Measurements from ENCODE around the gene PPFIA2. TPM values are rescaled to one million over a fixed set of nuclear protein-coding genes. Genes with fewer than 3 reads are reported as not detected.

Gene PPFIA2
- total RNA-seq, 1 experiment from 2014 or later, result 1.1 TPM

DNA sequence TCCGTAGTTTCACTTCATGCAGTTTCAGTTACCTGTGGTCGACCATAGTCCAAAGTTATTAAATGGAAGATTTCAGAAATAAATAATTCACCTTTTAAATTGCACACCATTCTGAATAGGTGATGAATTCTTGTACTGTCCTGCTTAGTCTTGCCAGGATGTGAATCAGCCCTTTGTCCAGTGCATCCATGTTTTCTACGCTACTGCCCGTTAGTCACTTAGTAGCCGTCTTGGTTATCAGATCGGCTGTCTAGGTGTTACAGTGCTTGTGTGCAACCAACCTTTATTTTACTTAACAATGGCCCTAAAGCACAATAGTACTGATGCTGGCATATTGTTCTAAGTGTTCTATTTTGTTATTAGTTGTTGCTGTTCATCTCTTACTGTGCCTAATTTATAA lies 534.5 kb downstream of the PPFIA2 start (continued):
- TF ChIP-seq, protein P1, sequence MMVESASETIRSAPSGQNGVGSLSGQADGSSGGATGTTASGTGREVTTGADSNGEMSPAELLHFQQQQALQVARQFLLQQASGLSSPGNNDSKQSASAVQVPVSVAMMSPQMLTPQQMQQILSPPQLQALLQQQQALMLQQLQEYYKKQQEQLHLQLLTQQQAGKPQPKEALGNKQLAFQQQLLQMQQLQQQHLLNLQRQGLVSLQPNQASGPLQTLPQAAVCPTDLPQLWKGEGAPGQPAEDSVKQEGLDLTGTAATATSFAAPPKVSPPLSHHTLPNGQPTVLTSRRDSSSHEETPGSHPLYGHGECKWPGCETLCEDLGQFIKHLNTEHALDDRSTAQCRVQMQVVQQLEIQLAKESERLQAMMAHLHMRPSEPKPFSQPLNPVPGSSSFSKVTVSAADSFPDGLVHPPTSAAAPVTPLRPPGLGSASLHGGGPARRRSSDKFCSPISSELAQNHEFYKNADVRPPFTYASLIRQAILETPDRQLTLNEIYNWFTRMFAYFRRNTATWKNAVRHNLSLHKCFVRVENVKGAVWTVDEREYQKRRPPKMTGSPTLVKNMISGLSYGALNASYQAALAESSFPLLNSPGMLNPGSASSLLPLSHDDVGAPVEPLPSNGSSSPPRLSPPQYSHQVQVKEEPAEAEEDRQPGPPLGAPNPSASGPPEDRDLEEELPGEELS (CRISPR knock-in tag; IDR thresholded peaks at IDR 0.05), result no peak
- TF ChIP-seq ELF4 (CRISPR knock-in tag; IDR thresholded peaks at IDR 0.05; ENCODE audit: low read depth), result no peak
- TF ChIP-seq KAT7 (CRISPR knock-in tag; IDR thresholded peaks at IDR 0.05; ENCODE audit: borderline replicate concordance), result no peak
- TF ChIP-seq, protein P2, sequence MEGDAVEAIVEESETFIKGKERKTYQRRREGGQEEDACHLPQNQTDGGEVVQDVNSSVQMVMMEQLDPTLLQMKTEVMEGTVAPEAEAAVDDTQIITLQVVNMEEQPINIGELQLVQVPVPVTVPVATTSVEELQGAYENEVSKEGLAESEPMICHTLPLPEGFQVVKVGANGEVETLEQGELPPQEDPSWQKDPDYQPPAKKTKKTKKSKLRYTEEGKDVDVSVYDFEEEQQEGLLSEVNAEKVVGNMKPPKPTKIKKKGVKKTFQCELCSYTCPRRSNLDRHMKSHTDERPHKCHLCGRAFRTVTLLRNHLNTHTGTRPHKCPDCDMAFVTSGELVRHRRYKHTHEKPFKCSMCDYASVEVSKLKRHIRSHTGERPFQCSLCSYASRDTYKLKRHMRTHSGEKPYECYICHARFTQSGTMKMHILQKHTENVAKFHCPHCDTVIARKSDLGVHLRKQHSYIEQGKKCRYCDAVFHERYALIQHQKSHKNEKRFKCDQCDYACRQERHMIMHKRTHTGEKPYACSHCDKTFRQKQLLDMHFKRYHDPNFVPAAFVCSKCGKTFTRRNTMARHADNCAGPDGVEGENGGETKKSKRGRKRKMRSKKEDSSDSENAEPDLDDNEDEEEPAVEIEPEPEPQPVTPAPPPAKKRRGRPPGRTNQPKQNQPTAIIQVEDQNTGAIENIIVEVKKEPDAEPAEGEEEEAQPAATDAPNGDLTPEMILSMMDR (IDR thresholded peaks at IDR 0.05), result no peak
- TF ChIP-seq TEAD1 (CRISPR knock-in tag; IDR thresholded peaks at IDR 0.05), result no peak
- TF ChIP-seq, protein P3, sequence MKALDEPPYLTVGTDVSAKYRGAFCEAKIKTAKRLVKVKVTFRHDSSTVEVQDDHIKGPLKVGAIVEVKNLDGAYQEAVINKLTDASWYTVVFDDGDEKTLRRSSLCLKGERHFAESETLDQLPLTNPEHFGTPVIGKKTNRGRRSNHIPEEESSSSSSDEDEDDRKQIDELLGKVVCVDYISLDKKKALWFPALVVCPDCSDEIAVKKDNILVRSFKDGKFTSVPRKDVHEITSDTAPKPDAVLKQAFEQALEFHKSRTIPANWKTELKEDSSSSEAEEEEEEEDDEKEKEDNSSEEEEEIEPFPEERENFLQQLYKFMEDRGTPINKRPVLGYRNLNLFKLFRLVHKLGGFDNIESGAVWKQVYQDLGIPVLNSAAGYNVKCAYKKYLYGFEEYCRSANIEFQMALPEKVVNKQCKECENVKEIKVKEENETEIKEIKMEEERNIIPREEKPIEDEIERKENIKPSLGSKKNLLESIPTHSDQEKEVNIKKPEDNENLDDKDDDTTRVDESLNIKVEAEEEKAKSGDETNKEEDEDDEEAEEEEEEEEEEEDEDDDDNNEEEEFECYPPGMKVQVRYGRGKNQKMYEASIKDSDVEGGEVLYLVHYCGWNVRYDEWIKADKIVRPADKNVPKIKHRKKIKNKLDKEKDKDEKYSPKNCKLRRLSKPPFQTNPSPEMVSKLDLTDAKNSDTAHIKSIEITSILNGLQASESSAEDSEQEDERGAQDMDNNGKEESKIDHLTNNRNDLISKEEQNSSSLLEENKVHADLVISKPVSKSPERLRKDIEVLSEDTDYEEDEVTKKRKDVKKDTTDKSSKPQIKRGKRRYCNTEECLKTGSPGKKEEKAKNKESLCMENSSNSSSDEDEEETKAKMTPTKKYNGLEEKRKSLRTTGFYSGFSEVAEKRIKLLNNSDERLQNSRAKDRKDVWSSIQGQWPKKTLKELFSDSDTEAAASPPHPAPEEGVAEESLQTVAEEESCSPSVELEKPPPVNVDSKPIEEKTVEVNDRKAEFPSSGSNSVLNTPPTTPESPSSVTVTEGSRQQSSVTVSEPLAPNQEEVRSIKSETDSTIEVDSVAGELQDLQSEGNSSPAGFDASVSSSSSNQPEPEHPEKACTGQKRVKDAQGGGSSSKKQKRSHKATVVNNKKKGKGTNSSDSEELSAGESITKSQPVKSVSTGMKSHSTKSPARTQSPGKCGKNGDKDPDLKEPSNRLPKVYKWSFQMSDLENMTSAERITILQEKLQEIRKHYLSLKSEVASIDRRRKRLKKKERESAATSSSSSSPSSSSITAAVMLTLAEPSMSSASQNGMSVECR (CRISPR knock-in tag; IDR thresholded peaks at IDR 0.05; ENCODE audit: borderline replicate concordance), result no peak
- TF ChIP-seq, protein P4, sequence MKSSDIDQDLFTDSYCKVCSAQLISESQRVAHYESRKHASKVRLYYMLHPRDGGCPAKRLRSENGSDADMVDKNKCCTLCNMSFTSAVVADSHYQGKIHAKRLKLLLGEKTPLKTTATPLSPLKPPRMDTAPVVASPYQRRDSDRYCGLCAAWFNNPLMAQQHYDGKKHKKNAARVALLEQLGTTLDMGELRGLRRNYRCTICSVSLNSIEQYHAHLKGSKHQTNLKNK (CRISPR knock-in tag; IDR thresholded peaks at IDR 0.05), result no peak
- no peak for TF ChIP-seq RELA (CRISPR knock-in tag; IDR thresholded peaks at IDR 0.05; ENCODE audit: borderline replicate concordance)
- no peak for TF ChIP-seq GTF2I (CRISPR knock-in tag; conservative IDR thresholded peaks at IDR 0.05)

DNA sequence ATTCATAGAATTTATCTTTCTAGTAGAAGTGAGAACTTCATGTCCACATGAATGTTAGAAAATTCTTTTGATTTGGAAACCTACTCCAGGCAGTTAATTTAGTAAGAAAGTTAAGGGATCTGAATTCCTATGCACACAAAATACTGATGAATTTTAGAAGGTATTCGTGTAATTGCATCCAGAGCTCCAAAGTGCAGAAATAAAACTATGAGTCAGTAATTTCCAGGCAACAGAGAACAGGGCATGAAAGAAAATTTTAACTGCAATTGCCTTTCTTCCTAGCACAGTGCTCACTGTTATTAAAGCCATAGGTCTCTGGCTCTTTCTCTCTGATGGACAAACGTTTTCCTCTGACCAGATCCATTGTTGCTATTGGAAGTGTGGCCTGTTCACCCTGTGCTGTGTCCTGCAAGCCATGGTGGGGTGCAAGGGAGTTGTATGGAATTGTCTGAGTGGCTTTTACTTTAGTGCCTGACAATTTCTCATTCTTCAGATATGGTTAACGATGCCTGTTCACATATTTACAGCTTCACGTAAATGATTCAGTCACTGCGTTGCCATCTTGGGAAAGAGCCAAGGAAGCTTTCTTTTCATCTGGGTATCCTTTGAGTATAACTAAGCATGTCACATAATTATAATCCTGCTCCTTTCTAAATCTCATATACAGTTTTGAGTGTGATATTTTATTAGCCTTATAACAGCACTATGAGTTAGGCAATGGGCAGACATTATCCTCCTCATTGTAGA lies 536.1 kb downstream of the PPFIA2 start:
- no peaks in the 10 kb centered on the region for H3K9me3 Mint-ChIP-seq
- no peaks in the 10 kb centered on the region for H3K27me3 Mint-ChIP-seq (ENCODE audit: low read depth)
- H3K4me1 Mint-ChIP-seq, result peaks cover 7% of the 10 kb centered on the region
- ChIA-PET POLR2A (no interaction called here), CTCF (interaction anchor here (1.5 kb wide), 1 partner anchor 35 kb away, joined by 3 read pairs; no protein-coding TSS in a partner anchor)
- TF ChIP-seq, protein P5, sequence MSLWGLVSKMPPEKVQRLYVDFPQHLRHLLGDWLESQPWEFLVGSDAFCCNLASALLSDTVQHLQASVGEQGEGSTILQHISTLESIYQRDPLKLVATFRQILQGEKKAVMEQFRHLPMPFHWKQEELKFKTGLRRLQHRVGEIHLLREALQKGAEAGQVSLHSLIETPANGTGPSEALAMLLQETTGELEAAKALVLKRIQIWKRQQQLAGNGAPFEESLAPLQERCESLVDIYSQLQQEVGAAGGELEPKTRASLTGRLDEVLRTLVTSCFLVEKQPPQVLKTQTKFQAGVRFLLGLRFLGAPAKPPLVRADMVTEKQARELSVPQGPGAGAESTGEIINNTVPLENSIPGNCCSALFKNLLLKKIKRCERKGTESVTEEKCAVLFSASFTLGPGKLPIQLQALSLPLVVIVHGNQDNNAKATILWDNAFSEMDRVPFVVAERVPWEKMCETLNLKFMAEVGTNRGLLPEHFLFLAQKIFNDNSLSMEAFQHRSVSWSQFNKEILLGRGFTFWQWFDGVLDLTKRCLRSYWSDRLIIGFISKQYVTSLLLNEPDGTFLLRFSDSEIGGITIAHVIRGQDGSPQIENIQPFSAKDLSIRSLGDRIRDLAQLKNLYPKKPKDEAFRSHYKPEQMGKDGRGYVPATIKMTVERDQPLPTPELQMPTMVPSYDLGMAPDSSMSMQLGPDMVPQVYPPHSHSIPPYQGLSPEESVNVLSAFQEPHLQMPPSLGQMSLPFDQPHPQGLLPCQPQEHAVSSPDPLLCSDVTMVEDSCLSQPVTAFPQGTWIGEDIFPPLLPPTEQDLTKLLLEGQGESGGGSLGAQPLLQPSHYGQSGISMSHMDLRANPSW (CRISPR knock-in tag; conservative IDR thresholded peaks at IDR 0.05; ENCODE audit: low read depth), result no peak
- TF ChIP-seq CBFB (CRISPR knock-in tag; IDR thresholded peaks at IDR 0.05; ENCODE audit: low read depth) (no peak), PRRX2 (CRISPR knock-in tag; IDR thresholded peaks at IDR 0.05) (no peak), TP53 (CRISPR knock-in tag; IDR thresholded peaks at IDR 0.05) (no peak)
- TF ChIP-seq, protein P6, sequence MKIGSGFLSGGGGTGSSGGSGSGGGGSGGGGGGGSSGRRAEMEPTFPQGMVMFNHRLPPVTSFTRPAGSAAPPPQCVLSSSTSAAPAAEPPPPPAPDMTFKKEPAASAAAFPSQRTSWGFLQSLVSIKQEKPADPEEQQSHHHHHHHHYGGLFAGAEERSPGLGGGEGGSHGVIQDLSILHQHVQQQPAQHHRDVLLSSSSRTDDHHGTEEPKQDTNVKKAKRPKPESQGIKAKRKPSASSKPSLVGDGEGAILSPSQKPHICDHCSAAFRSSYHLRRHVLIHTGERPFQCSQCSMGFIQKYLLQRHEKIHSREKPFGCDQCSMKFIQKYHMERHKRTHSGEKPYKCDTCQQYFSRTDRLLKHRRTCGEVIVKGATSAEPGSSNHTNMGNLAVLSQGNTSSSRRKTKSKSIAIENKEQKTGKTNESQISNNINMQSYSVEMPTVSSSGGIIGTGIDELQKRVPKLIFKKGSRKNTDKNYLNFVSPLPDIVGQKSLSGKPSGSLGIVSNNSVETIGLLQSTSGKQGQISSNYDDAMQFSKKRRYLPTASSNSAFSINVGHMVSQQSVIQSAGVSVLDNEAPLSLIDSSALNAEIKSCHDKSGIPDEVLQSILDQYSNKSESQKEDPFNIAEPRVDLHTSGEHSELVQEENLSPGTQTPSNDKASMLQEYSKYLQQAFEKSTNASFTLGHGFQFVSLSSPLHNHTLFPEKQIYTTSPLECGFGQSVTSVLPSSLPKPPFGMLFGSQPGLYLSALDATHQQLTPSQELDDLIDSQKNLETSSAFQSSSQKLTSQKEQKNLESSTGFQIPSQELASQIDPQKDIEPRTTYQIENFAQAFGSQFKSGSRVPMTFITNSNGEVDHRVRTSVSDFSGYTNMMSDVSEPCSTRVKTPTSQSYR (CRISPR knock-in tag; IDR thresholded peaks at IDR 0.05), result no peak
- H3K36me3 Mint-ChIP-seq, result no peaks in the 10 kb centered on the region
- ATAC-seq (no peak), DNase-seq (ENCODE audit: low spot score) (no peak)
- no peak overlapping the region for H3K4me3 Mint-ChIP-seq
- H3K27ac Mint-ChIP-seq, result no peak overlapping the region

Measured in WTC11 (cell line).